DMS 273 treated with DMSO at 0.1 percent for 48 hours (cell line): ENCODE results near the gene ZNHIT3.
"Not testable (repeated sequence)": the region's sequence is repeated elsewhere in the genome, so short reads cannot be mapped to it uniquely, and the experiment has no call there.

Experiments used
- DNase-seq: peaks from one replicate; lab custom pipeline; 2025; lab: John Stamatoyannopoulos, UW

ZNHIT3 gene

DNA sequence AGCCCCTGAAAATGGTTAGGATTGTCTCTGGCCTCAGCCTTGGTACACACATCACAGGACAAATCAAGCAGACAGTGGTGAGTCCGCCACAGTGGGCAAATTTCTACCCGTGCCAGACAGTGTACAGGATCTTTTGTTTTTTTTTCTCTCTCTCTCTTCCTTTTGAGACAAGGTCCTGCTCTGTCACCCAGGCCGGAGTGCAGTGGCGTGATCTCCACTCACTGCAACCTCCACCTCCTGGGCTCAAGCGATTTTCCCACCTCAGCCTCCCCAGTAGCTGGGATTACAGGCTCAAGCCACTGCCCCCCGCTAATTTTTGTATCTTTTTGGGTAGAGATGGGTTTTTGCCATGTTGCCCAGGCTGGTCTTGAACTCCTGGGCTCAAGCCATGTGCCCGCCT is 2.5 kb upstream of the ZNHIT3 start:
- not testable (repeated sequence) for DNase-seq

DNA sequence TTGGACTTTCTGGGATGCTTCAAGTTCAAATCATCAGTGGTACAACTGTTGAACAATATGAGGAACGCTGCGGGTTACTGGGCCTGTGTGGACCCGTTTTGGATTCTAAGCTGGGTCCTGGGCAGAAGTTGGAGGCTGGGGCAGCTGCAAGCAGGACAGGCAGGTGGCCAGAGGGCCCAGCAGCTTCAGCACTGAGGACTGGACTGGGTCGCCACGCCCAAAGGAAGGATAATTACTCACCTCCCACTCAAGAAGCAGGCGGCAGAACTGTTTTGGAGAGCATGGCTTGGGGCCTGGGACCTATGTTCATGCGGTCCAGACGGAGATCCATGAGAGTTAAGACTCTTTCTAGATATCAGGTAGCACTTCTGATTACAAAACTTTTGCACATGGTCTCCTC is 1.5 kb upstream of the ZNHIT3 start:
- DNase-seq = no peak

DNA sequence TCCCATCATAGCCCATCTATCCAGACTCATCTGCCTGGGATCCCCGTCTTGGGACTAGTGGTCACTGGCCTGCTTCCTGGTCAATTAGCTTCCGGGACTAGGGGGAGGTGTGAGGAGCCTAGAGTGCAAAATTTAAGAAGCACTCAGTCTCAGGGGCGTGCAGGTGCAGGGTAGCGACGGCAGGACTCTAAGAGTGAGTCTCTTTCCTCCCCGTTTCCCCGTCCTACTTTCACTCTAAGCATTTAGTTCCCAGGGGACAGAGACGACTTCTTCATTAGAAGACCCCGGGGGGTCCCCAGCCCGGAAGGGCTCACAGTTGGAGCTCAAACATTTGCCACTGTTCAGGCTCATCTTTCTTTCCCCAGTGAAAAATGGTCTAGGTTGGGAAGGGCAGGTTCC is 677 bp upstream of the ZNHIT3 start:
- no peak for DNase-seq

DNA sequence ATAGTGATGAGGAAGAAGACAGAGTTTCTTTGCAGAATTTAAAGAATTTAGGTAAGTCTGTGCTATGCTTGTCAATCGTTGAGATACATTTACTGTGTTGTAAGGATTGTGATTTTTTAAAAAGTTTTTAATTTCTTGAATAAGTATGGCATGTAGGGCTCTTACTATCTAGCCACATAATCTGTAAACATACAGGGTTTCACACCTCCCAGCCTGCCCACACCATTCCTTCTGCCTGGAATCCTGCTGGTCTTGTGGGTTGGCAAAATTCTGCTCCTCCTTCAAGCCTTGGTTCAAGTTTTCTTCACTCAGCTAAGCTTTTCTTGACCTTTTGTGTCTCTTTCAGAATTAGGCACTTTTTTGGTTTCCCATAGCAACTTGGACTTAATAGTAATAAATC is 7.5 kb downstream of the ZNHIT3 start:
- no peak for DNase-seq

DNA sequence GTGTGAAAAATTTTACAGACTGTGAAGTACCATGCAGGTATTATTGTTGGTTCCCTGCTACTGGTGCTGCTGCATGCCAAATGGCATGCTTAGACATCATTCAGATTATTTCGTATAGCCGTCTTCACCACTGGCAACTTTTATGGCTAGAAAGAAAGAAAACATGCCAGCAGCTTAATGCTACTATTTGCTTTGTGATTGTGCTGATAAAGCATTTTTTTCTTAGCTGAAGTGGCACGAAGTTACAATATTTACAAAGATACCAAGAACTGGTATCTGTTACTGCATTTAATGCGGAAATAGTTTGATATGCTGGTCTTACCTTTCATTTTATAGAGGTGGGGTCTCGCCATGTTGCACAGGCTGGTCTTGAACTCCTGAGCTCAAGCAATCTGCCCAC is 8.2 kb downstream of the ZNHIT3 start:
- no peak for DNase-seq

DNA sequence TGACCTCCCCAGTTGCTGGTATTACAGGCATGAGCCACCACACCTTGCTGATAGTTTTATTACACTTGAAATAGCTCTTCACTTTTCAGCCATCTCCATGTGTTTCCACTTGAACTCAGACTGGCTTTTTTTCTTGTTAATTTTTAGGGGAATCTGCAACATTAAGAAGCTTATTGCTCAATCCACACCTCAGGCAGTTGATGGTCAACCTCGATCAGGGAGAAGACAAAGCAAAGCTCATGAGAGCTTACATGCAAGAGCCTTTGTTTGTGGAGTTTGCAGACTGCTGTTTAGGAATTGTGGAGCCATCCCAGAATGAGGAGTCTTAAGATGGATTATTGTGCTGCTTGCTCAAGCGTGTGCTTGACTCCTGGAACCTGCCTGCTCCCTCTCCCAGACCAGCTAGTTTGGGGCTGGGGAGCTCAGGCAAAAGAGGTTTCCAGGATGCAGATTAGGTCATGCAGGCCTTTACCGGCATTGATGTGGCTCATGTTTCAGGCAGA is 8.6 kb downstream of the ZNHIT3 start:
- no peak for DNase-seq

DNA sequence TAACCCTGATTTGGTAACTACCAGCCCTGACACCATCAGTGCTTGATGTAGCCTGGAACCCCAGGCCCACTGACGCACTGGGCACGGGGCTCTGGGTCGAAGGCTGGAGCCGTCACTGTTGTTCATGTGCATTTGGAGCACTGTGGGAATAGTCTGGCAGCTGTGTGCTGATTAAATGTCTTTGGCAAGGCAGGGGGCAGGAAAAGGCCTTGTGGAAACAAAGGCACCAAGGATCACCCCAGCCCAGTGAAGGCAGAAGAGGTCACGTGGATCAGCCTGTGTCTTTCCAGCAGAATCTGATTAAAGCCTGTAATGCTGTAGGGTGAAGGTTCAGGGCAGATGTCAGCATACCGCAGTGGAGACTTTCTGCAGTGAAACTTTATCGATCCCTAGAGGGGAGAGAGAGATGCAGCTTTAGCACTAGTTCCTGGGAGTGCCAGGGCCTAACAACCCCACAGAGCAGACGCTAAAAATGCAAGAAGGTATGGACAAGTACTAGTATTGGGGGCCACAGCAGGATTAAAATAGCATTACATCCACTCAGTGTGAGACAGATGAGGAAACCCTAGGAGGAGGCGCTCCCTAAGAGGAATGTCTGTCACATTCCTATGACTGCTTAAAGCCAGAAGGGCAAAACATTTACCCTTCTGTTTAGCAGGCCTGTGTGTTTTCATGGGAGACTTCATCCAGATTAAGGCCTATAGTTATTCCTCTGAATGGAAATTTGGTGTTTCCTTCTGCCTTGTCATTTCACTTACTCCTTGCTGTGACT is 9.7 kb downstream of the ZNHIT3 start:
- no peak for DNase-seq

DNA sequence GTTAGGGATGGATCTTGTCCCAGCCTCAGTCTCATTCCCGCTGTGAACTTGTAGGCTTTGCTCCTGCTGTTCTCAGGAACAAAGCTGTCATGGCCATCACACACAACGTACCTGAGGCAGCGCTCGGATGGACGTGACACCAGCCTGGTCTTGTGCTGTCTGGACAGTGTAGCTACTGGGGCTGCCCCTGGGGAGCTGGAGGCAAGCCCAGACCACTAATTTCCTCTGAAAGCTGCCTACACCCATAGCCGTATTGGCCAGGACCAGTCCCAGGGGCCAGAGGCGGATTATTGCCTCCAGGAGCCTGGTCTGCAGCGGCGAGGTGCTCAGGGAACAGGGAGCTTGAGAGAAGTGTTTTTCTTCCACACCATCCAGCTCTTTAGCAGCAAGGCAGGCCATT is 11.7 kb downstream of the ZNHIT3 start:
- no peak for DNase-seq

DNA sequence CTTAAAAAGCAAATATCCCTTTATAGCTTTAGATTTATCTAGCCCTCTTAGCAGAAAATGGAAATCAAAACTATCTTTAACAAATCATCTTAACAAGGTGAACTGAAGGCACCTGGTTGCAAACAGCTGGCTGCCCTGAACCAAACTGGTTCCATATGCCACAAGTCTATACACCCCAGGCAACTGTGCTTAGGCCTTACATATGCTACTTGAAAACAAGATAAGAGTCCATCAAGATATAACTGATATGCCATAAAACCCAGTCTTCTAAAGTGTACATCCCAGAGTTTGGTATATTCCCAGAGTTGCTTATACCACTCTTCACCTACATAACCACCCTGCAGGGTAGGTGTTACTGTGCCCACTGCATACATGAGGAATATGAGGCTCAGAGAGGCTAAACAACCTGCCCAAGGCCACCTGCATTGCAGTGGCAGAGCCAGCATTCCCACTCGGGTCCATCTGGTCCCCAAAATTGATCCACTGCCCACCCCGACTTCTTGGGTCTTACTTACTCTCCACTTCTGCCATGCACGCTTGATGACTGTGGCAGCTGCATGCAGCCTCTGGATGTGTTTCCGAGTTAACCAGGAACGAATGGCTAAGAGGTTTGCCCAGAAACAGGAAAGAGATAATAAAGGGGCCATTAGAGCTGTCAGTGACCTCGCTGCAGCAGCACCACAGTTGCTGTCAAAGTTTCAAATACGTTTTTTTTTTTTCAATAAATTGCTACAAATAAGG is 12.2 kb downstream of the ZNHIT3 start:
- DNase-seq = no peak

DNA sequence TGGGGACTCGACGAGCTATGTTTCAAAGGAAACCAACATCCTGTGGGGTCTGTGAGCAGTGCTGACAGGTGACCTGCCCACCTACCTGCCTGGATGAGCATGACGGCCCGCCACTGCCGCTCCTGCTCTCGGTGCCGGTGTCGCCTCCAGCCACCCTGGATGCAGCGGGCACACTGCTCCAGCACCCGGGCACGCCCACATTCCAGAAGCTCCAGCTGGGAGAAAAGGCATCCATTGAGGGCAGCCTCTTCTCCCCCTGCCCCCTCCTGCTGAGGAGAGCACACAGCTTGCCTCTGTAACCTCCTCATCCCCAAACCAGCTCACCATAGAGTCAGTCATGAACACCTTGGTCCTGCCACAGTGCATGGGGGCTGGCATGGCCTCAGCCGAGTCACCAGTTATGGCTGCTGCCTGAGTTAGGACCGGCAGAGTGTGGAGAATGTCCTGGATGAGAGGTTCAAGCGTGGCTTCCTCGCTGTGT is 14.3 kb downstream of the ZNHIT3 start:
- no peak for DNase-seq

DNA sequence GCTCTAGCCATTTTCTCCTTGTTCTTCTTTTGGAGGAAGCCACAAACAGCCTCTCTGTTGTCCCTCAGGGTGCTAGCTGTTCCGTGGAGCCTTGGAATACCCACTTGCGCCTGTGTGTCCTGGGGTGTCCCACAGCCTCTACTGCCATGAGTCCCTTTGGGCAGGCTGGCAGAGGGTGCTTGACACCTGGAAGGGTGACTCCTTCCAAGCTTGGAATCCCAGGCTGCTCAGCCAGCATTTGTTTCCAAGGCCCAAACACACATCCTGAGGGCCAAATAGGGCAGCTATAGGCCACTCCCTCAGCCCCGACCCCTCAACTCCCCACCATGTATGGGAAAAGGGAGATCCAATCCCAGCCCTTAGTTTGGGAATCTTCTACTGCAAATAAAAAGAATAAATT is 14.9 kb downstream of the ZNHIT3 start:
- DNase-seq = no peak

DNA sequence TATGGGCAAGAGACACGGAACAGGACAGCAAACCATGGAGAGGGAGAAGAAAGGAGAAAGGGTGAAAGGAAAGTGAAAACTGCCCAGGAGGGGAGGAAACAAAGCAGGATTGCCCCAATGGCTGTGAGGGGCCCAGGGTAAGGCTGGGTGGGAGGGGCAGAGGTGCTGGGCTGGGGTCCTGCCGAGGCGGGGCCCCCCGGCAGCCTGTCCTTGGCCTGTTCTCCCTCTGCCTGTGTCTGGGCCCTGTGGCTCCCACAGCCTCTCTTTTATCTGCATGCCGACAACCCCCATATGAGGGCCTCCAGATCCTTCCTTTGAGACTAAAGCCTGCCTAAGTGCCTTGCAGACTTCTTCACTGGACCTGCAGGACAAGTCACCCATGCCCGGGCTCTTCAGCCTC is 15.5 kb downstream of the ZNHIT3 start:
- DNase-seq = no peak

DNA sequence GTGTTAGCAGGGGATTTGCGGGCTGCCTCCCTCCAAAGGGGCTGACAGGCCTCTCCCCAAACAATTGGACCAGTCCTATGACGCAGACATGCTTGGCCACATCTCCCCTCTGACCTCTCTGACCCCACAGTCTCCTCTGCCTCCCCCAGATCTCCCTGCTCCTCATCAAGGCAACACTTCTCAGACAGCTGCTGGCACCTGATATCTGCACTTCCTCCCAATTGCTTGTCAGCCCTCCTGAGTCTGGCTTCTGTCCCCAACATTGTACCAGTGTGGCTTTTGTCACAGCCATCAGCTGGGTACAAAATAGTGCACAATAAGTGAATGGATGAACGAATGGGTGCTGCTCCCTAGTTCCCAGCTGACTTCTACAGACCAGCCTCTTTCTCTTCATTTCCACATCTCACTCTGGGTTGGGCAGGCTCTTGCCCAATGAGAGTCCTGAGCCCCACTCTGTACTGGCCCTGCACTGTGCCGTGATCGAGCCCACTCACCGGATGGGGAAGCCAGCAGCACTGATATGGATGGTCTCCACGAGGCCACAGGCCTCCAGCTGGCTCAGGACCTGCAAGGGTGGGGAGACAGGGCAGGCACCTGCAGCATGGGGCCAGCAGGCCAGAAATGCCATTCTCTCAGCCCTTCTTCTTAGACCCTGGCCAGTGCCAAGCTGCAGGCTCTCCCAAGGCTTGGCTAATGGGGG is 17.1 kb downstream of the ZNHIT3 start:
- DNase-seq = no peak

DNA sequence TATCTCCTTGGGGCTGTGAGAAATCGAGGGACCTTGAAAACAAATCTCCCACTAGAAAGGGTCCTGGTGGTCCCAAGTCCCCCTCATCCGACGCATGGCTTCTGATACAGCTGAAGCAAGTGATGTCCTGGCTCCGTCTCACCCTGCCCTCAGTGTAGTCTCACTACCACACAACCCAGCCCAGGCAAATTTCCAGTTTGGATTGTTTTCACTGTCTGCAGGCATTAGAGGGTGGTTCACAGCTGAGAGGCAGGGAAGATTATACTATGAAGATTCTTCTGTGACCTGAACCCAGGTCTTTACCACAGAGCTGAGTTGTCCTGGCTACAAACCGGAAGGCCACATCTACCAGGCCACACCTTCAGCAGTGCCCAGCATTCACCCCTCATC is 17.7 kb downstream of the ZNHIT3 start:
- no peak for DNase-seq

DNA sequence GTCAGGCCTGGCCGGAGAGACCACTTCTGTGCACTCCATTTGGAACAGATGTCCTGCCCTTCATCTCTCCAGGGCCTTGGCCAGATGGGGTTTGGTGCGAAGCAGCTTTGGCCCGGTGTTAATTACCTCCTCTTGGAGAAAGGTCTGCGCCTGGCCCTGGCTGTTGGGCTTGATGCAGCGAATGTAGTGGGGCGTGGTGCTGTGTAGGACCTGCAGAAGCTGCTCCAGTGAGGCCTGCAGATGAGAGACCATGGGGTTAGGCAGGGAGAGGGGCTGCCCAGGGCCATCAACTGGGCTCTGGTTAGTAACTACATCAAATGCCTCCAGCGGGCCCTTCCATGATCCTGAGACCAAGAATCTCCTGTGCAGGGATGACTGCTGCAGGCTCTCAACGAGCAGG is 18.7 kb downstream of the ZNHIT3 start:
- DNase-seq = no peak

DNA sequence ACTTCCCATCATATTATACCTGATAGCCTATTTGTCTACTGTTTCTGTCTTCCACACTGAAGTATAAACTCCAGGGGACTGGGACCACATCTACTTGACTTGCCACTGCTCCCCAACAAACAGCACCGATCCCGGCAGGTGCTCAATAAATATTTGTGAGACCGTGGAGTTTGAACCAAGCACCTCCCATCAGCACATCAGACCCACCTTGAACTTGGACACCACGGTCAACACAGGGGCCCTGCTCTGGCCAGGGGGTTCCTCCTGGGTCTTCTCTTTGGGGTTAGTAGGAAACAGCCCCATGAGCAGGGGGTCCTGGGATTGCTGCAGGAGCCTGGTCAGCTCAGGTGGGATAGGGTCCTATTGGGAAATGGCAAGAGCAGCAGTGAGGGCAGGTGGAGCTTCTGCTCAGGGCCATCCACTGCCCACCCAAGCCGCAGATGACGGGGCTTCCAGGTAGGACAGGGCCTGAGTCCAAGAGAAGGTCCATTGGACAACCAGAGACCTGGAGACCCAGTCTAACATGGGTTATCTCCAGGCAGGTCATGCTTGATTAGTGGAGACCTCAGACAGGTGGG is 19.9 kb downstream of the ZNHIT3 start:
- no peak for DNase-seq

DNA sequence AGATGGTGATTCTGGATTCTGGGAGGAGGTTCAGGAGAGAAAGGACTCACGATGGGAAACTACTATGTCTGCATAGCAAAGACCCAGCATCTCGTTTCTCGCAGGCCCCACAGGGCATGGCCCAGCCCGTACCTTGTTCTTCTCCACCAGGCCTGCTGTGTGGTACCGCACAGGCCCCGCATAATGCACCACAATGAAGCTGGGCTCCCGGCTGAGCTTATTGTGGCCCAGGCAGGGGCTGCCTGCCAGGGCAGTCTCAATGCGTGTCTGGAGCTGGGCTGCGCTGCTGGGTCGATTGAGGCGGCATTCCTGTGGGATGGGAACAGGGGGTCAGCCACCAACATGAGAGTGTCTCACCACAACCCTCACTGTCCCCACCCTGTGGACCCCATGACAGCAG is 20.4 kb downstream of the ZNHIT3 start:
- DNase-seq = no peak

DNA sequence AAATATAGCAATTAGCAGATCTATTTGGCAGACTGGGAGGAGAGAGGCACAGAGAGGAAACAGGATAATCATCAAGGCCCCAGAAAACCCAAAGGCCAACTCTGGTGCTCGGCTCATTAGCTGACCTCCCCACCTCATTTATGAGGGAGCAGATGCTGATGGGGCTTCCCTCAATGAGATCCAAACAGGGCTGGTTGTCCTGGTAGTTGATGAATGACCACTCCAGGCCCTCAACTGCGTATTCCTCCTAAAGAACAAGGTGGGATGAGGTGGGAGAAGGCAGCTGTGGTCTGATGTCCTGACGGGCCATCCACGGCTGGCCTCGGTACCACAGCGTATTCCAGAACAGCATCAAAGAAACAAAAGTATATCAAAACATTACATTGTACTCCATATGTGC is 20.8 kb downstream of the ZNHIT3 start:
- no peak for DNase-seq

DNA sequence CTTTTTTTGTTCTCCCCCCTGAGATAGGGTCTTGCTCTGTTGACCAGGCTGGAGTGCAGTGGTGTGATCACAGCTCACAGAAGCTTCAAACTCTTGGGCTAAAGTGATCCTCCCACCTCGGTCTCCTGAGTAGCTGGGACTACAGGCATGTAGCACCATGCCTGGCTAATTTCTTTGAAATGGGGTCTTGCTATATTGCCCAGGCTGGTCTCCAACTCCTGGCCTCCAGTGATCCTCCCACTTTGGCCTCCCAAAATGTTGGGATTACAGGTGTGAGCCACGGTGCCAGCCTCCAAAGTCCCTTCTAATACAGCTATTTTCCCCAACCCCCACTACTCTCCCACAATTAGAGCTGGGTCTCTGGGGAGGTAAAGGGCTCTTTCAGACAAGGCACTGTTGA is 22.0 kb downstream of the ZNHIT3 start:
- DNase-seq = not testable (repeated sequence)

DNA sequence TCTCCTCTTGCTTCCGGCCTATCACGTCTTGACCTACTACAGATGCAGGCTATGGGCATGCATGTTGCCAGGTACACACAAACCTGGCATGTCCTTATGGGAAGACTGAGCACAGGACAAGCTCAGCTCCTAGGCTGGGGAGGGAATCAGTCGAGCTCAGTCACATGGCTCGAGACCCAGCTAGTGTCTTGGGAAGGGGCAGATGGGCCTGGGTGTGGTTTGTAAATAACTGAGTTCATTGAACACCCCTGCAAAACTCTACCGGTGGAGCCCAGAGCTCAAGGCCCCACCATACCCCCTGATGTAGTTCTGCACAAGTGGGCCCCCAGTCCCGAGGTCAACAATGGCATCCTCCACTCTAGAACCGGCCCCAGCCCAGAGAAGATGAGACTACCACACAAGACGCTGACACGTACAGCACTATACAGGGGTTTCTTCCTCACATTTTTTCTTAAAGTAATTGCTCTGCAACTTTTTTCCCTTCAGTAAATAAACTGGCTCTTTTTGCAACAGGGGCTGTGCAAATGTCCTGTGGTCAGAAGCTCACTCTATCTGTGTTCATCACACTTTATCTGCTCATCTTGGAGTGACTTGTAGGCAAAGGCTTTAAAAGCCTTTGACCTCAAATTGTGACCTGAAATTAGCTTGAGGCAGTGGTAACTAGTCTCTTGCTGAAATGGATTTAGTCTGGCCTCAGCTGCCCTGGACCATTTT is 22.9 kb downstream of the ZNHIT3 start:
- DNase-seq = no peak

DNA sequence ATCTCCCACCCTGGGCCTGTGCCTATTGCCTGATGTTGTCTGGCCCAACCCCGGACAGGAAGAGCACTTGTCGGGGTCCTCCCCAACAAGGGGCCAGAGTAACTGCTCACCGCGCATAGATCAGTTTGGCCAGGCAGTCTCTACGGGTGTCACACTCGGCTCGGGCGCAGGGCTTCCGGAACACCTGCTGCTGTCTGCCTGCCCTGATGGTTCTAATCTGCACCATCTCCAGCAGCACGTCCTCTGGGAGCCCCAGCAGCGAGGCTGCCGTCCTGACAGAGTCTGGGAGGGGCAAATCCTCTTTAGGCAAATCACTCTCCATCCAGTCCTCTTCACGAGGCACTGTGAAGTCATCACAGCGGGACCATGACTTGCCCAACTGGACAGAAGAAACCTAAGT is 24.2 kb downstream of the ZNHIT3 start:
- DNase-seq = no peak

DNA sequence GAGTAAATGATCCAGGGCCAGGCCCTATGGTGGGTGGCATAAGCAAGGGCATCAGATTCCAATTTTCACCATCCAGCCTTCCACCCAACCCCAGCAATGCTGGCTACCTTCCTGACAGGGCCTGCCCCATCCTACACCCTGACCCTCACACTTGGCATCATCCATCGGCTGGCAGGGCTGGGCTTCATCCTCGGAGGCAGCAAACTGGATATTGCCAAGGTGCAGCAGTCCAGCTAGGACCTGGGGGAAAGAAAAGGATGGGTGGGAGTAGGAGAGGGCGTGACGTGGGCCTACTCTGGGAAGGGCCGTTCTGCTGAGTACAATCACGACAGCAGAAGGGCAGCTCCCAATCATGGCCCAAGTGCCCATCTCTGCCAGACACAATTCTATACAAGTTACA is 24.7 kb downstream of the ZNHIT3 start:
- no peak for DNase-seq
